Stimulated activated CD8-positive, alpha-beta memory T cell treated with anti-CD3 and anti-CD28 coated beads, Interleukin-15, amount 100 ng/mL, for 1 hour (primary cell): ENCODE measurements around the gene SLC9A2.

Source experiments
- DNase-seq: peaks from one replicate; pipeline ENCODE4 v3.0.0-alpha.2; 2020; ENCODE audit warnings: low read depth

SLC9A2 gene

GRCh38 chr2:102618452-102619413, 620 bp upstream of the SLC9A2 start:
- no peak for DNase-seq

DNA sequence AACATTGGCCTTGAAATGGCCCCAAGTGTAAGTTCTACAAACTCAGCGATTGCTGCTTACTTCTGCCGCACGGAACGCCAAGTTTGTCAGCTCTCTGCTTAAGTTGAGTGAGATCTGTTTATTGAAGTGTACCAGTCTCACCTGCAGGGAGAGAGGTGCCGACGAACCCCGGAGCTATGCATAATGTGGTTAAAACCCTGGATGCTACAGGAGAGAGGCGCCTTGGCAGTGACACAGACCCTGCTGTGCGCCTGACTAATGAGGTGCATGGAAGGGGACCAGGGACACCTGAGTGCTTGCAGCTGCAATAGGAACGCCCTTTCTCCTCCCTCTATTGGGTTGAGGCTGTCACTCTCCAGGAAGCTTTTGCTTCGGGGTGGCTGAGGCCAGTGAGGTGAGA, 979 bp downstream of the SLC9A2 start:
- no peak for DNase-seq

- DNase-seq = no peak
Measured at GRCh38 chr2:102621630-102622029, 2.3 kb downstream of the SLC9A2 start.

- DNase-seq = no peak
Measured at GRCh38 chr2:102622646-102623045, 3.3 kb downstream of the SLC9A2 start.

DNA sequence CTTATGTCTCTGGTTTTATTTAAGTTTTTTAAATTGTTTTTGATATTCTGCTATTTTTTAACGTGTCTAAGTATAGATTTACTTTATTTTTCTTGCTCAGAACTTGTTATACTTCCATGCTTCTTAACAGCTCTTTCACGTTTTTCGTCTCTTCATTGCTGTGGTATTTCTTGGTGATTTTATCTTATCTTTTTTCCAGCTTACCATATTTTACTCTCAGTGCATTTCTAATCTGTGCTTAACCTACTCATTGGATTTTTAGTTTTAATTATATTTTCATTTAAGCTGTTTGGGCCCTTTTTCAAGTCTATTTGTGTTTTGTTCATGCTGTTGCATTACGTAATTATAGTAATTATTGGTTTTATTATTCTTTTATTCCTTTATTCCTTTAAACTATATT, 11.1 kb downstream of the SLC9A2 start:
- no peak for DNase-seq

DNA sequence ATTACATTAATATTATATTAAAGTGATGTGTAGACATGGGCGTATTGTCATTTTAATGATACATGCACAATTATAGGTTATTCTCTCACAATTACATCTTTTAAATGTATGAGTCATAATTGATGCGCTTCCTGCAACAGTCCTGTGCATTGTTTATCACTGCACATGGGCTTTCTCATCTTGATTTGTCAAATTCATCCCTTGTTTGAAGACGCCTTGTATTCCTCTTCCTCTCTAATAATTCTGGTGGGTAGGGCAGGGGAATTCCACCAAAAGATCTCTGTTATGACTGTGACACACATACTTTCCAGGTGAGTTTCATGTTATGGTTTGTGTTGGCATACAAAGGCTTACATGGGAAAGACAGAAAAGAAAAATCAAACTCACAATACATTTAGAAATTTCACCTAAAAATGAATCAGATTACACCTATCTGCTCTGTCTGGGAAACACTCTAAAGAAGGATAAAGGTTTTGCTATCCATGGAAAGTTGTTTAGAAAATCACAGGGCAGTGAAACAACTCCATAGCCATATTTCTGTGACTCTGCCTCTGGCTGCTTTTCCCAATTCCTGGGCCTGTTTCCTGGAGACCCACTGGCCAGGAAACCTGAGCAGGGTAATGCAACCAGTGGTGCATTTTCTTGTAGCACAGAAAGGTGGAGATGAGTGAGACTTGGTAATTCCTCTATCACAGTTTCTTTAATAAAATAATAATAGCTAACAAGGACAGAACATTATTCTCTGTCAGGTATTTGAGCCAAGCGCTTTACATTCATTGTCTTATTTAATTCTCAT, 13.2 kb downstream of the SLC9A2 start:
- no peak for DNase-seq

DNA sequence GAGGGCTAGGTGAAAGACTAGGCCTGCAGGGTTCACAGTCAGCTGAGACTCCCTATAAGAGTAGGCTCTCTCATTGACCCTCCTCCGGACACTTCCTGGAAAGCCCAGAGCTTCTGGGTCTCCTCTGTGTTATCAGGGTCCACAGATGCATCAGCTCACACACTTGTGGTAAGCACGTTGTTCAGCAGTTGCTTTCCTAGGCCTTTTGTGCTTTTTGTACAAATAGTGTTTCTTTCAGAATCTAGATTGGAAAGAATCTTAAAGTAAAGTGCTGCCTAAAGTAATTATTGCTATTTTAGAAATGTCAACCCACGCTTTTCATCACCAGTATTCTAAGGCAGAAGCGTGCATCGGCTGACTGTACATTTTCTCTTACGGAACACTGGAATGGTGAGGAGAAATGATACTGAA, 15.5 kb downstream of the SLC9A2 start:
- DNase-seq = no peak

DNA sequence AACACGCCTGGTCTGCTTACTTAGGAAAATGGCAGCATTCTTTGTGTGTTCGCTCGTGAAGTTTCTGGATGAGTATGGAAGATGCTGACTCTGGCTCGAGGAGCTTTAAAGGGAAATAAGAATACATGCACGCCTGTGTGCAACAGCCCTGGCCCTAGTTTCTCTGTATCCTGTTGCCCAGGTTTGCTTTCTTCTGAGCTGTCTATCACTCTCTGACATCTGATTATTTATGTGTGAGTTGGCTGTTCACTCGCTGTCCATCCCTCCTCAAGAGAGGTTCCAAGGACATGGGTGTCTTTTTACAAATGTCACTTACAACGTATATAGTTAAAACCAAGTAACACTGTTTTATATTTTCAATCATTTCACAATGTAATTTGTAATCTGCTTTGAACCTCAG, 16.0 kb downstream of the SLC9A2 start:
- DNase-seq = no peak

DNA sequence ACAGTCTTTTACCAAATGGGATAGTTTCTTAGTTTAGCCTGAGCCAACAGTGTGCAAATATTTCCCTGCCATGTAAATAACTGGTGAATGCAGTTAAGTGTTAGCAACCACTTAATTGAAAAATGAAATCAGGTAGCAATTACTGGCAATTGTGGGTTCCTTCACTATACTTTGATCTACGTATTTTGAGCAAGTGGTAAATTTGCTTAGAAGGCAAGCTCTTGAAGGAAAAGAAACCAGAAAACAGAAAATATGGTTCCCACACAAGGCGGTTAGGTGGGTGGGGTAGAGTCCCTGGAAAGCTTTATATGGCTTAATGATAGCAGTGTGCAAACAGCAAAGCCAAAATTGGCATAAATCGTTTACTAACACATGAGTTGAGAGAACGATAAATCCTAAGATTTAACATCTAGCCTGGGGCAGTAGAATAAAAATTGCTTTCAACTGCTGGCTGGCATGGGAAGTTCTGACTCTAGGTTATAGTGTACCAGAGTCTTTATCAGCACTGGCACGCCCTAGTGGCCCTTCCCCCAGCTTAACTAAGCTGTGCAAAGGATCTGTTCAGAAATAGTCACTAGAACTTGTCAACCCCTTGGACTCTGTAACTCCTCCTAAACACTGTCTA, 17.0 kb downstream of the SLC9A2 start:
- DNase-seq = no peak

GRCh38 chr2:102637358-102637757, 18.0 kb downstream of the SLC9A2 start:
- no peak for DNase-seq

- DNase-seq = no peak
Measured at GRCh38 chr2:102639429-102639828, 20.1 kb downstream of the SLC9A2 start.

GRCh38 chr2:102652126-102652525, 32.8 kb downstream of the SLC9A2 start:
- no peak for DNase-seq

DNA sequence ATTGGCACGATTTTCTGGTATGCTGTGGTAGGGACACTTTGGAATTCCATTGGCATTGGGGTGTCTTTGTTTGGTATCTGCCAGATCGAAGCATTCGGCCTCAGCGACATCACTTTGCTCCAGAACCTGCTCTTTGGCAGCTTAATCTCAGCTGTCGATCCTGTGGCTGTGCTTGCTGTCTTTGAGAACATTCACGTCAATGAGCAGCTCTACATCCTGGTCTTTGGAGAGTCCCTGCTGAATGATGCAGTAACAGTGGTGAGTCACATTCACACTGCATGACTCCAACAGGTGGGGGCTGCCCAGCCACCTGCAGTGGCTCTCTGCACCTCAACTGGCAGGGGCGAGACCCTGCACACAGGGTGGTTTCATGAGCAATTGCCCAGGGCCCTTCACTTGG, 38.4 kb downstream of the SLC9A2 start:
- DNase-seq = no peak

DNA sequence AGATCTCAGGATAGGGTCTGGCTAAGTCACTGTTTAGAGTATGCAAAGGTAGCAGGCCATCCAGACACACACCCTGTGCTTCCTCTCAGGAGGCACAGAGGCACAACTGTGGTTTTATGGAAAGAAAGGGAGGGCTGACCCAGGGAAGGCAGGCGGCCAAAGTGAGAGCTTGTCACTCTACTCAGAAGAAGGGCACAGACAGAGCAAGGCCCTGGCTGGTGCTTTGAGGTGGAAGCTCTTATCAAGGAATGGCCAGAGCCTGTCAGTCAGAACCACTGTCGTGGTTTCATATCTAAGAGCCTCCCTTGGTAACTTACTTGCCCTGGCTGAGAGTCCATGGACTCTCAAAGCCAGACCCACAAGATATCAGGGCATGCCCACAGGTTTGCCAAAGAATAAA, 40.7 kb downstream of the SLC9A2 start:
- DNase-seq = no peak

DNA sequence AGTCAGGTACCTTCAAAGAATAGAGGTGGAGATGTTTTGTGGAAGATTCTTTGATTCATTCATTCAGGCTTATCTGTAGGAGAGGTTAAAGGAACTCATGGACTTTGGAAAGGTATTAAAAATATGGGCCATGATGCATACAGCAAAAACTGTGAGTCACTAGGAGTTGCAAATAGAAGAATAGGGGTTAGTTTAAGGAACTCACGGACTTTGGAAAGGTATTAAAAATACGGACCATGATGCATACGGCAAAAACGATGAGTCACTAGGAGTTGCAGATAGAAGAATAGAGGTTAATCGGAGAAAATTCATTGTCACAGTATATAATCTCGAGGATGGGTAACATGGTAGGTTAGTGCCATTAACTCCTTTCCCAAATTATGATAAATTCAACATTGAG, 41.2 kb downstream of the SLC9A2 start:
- no peak for DNase-seq

DNA sequence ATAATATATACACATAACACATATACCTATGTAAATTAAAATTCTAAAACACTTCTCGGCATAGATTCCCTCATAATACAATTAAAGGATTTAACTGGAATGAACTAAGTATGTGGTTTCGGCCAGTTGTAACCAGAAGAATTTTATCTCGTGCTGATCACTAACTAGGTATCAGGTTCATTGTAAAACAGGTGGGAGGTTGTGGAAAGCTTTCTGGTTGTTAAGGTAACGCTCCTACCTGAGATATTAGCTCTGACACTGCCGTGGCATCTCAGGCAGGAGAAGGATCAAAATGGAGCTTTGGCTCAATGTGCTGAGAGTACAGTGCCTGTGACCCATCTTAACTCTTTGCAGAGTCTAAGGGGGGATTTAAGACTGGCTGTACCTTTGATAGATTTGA, 42.5 kb downstream of the SLC9A2 start:
- DNase-seq = no peak

DNA sequence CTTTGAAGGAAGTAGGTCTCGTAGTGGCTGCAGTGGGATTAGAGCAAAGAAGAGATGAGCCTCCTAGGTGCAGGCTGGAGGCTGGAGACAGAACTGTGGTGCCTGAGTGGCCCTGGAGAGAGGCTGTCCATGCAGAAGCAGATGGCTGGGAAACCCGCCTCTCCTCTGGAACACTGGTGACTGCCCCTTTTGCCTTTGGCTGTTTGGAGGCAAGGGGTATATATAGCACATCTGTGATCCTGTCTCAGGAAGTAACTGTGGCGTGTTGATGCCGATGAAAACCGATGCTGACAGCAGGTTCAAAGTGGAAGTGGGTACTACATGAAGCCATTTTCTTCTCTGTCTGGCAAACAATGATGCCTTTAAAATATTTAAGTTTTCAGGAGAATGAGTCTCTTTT, 43.5 kb downstream of the SLC9A2 start:
- no peak for DNase-seq

- DNase-seq = no peak
Measured at GRCh38 chr2:102663381-102663780, 44.0 kb downstream of the SLC9A2 start.

GRCh38 chr2:102664471-102664909, 45.1 kb downstream of the SLC9A2 start:
- no peak for DNase-seq

- DNase-seq = no peak
Measured at GRCh38 chr2:102667072-102667471, 47.7 kb downstream of the SLC9A2 start.

DNA sequence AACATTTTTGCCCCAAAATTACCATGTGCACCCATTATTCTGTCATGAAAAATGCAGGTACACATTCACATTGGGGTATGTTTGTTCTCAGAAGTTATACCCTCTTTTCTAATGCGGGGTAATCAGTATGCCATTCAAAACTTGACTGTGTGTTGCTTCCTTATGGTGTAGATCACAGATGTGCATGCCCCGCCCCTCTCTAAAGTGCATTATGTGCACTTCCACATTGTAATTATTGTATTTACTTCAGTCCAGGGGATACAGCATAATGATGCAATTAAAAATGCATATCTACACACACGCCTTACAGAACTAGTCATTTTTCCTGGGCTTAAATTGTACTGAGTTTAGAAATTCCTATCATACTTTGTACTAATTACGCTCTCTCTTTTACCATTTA, 48.8 kb downstream of the SLC9A2 start:
- no peak for DNase-seq

DNA sequence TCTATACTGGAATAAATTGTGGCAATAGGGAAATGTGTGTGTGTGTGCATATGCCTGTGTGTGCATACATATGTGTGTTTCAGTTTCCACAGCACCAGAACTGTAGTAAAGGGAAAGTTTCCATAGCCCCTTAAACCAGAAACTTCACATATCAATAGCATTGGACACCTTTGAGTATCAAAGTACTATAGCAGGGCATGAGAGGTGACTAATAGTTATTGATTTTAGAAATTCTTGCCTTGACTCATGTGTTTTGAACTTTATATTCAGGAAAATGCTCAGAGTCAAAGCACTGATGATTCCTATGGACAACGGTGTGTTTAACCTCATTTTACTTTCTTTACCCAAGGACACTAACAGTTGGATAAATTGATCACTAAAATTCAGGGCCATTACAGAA, 50.0 kb downstream of the SLC9A2 start:
- DNase-seq = no peak
